Thoracic aorta (tissue), 2 donors: Measurements from ENCODE around the gene WSB2. TPM values are rescaled to one million over a fixed set of nuclear protein-coding genes. Genes with fewer than 3 reads are reported as not detected.

Experiments used
- ATAC-seq: fragments of 150-250 bp; one replicate; pipeline ENCODE4 v1.8.0; 2017; ENCODE audit warnings: low read depth; ENCODE audit not compliant: insufficient number of reproducible peaks, low FRiP score
- DNase-seq: peaks from one replicate; pipeline ENCODE4 v3.0.0-alpha.2; 2020; ENCODE audit warnings: low spot score
- H3K27ac ChIP-seq, 2 donors: fragments of 200-600 bp; sonication (generic); 1 replicate in 1 of 2; 2 replicates in 1 of 2; pipeline ENCODE4 v1.5.1; 2016; ENCODE audit warnings: mild to moderate bottlenecking in 2 of 2, moderate library complexity in 2 of 2
- H3K27me3 ChIP-seq: fragments of 200-600 bp; sonication (generic); replicated peaks from 2 replicates; pipeline ENCODE4 v1.6.0; 2016; ENCODE audit warnings: mild to moderate bottlenecking; ENCODE audit not compliant: insufficient read depth
- H3K36me3 ChIP-seq: fragments of 200-600 bp; sonication (generic); one replicate; pipeline ENCODE4 v1.5.1; 2016
- H3K4me1 ChIP-seq, 2 donors: fragments of 200-600 bp; sonication (generic); 1 replicate in 1 of 2; 2 replicates in 1 of 2; pipeline versions ENCODE4 v1.5.1 to v1.6.0; 2016; ENCODE audit warnings: low read depth in 2 of 2, mild to moderate bottlenecking in 1 of 2; ENCODE audit not compliant: control insufficient read depth in 1 of 2
- H3K4me3 ChIP-seq: fragments of 200-600 bp; sonication (generic); 2 replicates; pipeline ENCODE4 v1.5.1; 2016; ENCODE audit warnings: mild to moderate bottlenecking
- H3K9me3 ChIP-seq: fragments of 200-600 bp; sonication (generic); 2 replicates; pipeline ENCODE4 v1.5.1; 2016
- total RNA-seq, 2 donors: library from RNA; depleted of rRNA; stranded (reverse); fragments of >200 nt; gene quantifications; one replicate each; pipeline versions ENCODE4 v1.1.0 to v1.2.3, GENCODE V29; 2016
- TF ChIP-seq, protein P1 (sequence below): fragments of 200-600 bp; sonication (generic); IDR thresholded peaks from one replicate; pipeline ENCODE4 v1.5.1; 2019; ENCODE audit warnings: antibody characterized with exemption

Gene WSB2
- total RNA-seq, 2 donors from 2014 or later = 88.9 to 95.1 TPM

DNA sequence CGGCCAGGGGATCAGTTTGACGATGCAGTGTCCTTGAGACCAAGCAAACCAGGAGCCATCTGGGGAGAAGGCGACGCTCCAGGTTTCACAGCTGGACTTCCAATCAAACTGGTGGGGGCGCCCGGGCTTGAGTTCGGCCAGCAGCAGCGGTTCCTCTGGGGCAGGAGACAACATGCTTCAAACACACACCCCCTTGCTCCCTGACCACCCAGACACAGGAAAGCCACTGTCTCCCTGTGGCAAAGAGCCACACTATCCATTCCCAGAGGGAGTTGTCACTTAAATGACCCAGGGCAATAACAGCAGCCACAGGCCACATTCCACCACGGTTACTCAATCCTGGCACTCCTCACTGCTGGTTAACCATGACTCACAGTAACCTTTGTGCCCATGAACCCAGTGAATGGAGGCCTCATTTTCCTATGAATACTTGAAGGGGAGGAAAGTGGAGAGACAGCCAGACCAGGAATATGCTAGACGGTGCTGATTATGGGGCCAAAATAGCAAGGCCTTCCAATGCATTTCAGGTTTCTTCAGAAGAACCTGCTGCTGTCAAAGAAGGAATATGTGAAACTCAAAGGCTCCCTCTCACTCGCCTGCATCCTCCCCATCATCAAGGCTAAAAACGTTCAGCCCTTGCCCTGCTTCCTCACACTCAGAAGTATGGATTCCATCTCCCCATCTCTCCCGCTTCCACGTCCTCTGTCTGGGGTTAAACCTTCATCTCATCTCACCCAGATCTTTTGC lies 8.5 kb downstream of the WSB2 start:
- Histone ChIP-seq H3K36me3 (peaks cover 3% of the 10 kb centered on the region), H3K9me3 (no peaks in the 10 kb centered on the region), H3K27me3 (no peaks in the 10 kb centered on the region), H3K4me1 (peaks cover 19 to 48% of the 10 kb centered on the region in 2 donors), H3K4me3 (peak overlapping the region; percentile 17), H3K27ac (peak overlapping the region; percentile 52 to 72)
- peak; percentile 79 for DNase-seq
- TF ChIP-seq, protein P1, sequence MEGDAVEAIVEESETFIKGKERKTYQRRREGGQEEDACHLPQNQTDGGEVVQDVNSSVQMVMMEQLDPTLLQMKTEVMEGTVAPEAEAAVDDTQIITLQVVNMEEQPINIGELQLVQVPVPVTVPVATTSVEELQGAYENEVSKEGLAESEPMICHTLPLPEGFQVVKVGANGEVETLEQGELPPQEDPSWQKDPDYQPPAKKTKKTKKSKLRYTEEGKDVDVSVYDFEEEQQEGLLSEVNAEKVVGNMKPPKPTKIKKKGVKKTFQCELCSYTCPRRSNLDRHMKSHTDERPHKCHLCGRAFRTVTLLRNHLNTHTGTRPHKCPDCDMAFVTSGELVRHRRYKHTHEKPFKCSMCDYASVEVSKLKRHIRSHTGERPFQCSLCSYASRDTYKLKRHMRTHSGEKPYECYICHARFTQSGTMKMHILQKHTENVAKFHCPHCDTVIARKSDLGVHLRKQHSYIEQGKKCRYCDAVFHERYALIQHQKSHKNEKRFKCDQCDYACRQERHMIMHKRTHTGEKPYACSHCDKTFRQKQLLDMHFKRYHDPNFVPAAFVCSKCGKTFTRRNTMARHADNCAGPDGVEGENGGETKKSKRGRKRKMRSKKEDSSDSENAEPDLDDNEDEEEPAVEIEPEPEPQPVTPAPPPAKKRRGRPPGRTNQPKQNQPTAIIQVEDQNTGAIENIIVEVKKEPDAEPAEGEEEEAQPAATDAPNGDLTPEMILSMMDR = no peak
- peak; percentile 98 for ATAC-seq

DNA sequence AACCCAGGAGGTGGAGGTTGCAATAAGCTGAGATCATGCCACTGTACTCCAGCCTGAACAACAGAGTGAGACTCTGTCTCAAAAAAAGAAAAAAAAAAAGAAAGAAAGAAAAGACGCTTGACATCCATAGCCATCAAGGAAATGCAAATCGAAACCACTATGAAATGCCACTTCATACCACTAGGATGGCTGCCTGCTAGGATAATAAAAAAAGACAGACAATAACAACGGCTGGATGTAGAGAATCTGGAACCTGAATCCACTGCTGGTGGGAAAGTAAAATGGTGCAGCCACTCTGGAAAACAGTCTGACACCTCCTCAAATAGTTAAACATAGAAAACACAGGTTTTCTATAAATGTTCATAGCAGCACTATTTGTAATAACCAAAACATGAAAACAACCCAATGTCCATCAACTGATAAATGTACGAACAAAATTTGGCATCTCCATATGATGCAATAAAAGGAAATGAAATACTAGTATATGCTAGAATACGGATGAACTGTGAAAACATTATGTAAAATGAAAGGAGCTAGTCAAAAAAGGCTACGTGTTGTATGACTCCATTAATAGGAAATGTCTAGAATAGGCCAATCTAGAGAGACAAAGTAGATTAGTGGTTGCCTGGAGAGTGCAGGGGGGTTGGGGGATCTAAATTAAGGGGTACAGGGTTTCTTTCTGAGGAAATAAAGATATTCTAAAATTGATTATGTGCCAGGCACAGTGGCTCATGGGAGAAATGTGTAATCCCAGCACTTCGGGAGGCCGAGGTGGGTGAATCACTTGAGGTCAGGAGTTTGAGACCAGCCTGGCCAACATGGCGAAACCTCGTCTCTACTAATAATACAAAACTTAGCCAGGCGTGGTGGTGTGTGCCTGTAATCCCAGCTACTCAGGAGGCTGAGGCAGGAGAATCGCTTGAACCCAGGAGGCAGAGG lies 9.7 kb downstream of the WSB2 start:
- Histone ChIP-seq H3K4me3 (no peak overlapping the region), H3K27ac (no peak overlapping the region), H3K9me3 (no peaks in the 10 kb centered on the region), H3K4me1 (peaks cover 19 to 40% of the 10 kb centered on the region in 2 donors), H3K27me3 (no peaks in the 10 kb centered on the region), H3K36me3 (peaks cover 3% of the 10 kb centered on the region)
- ATAC-seq (no peak), DNase-seq (no peak)
- TF ChIP-seq, protein P1 = no peak

DNA sequence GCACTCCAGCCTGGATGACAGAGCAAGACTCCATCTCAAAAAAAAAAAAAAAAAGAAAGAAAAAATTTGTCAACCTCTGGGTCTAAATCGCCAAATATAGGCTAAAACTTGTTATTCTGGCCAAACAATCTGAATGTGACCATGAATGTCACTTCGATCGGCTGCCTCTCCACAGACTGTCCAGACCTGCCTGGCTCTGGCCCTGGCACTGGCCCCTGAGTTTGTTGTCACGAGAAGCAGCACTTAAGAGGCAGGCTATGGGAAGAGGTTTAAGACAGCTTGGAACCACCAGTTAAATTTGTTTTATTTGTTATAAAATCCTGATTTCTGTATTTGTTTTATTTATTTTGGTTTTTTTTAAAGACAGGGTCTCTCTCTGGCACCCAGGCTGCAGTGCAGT lies 14.5 kb downstream of the WSB2 start:
- TF ChIP-seq, protein P1 = no peak
- DNase-seq = no peak
- H3K4me1 ChIP-seq = peaks cover 0 to under 1% of the 10 kb centered on the region in 2 donors
- H3K36me3 ChIP-seq = peaks cover 21% of the 10 kb centered on the region
- no peaks in the 10 kb centered on the region for H3K27me3 ChIP-seq
- H3K27ac ChIP-seq = no peak overlapping the region
- no peak overlapping the region for H3K4me3 ChIP-seq
- no peak for ATAC-seq
- H3K9me3 ChIP-seq = no peaks in the 10 kb centered on the region

DNA sequence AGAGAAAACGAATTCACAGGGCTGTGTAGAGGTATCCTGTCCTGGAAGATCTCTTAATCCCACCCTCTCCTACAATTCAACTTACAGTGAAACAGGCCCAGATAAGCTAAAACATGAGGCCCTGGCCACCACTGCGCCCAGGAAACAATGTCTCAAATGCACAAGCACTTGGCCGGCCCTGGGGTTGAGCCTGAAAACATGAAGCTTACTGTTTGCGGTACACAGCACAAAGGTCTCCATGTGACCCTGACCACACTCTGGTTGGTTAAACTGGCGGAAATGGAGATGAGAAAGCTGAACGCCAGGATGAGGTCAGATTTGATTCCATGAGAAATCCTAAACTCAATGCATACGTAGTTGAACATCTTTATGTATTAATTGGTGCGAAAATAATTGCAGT lies 16.4 kb downstream of the WSB2 start:
- TF ChIP-seq, protein P1 = no peak
- H3K36me3 ChIP-seq = peaks cover 34% of the 10 kb centered on the region

DNA sequence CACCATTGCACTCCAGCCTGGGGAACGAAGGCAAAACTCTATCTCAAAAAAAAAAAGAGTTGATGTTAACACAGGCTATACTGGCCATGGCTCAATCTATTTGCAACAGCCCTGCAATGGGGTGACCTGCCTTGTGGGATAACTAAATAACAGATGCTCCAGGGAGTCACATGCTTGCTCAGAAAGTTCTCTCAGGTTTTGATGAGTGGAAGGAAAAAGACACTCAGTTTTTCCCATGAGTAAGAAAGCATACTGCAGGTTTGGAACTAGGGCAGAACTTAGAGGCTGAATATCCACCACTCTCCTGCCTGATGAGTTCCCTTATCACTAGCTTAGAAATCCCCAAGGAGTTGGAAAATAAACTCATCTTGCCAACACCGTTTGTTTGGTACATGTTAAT lies 16.9 kb downstream of the WSB2 start:
- no peaks in the 10 kb centered on the region for H3K27me3 ChIP-seq
- H3K27ac ChIP-seq = no peak overlapping the region
- TF ChIP-seq, protein P1 = no peak
- no peak overlapping the region for H3K4me3 ChIP-seq
- H3K9me3 ChIP-seq = no peaks in the 10 kb centered on the region
- H3K4me1 ChIP-seq = no peaks in the 10 kb centered on the region
- H3K36me3 ChIP-seq = peaks cover 38% of the 10 kb centered on the region
- ATAC-seq = no peak
- no peak for DNase-seq

More for the DNA sequence above, 16.4 kb downstream of the WSB2 start:
- no peak overlapping the region for H3K27ac ChIP-seq
- DNase-seq (no peak), ATAC-seq (no peak)
- no peaks in the 10 kb centered on the region for H3K27me3 ChIP-seq
- H3K9me3 ChIP-seq = no peaks in the 10 kb centered on the region
- H3K4me3 ChIP-seq = no peak overlapping the region
- no peaks in the 10 kb centered on the region for H3K4me1 ChIP-seq
